HepG2 (cell line): ENCODE measurements around the gene EARS2. TPM values are rescaled to one million over a fixed set of nuclear protein-coding genes. Genes with fewer than 3 reads are reported as not detected.

Experiments used
- ATAC-seq: fragments of 200-7000 bp; cut with Tn5 transposase; 3 replicates; pipeline ENCODE4 v1.9.1; 2020; ENCODE audit warnings: mild to moderate bottlenecking, moderate library complexity
- BruUV-seq: library from RNA; stranded (reverse); fragments of 400-500 nt; replicated peaks from 2 replicates; lab custom pipeline; 2021; lab: Mats Ljungman, UMichigan
- CTCF ChIA-PET: fragments of 300-600 bp; formaldehyde crosslinking; extraction: SDS; loops from one replicate; lab custom pipeline; 2021; ENCODE audit warnings: low total read pairs, inconsistent platforms, low intra/inter-chr PET ratio; lab: Yijun Ruan, JAX
- POLR2A ChIA-PET: fragments of 350-600 bp; sonication (Branson Sonifier 250); formaldehyde crosslinking; loops from one replicate; lab custom pipeline; 2020; ENCODE audit warnings: antibody characterized with exemption, inconsistent platforms; lab: Yijun Ruan, JAX
- DNase-seq: peaks from one replicate; pipeline ENCODE4 v3.0.0-alpha.2; 2015; ENCODE audit warnings: low spot score
- FAIRE-seq: peaks from 3 replicates; lab custom pipeline; 2011; peaks lifted over from hg19 to GRCh38; lab: Jason Lieb, UNC
- H2AFZ ChIP-seq: one replicate; pipeline ENCODE4 v1.6.1; 2011; ENCODE audit warnings: low read length, inconsistent platforms
- H3K27ac ChIP-seq: fragments of 300-600 bp; 3 replicates; pipeline ENCODE4 v1.8.0; 2011; ENCODE audit warnings: mixed run types, mild to moderate bottlenecking, mixed read lengths, low read length, inconsistent platforms; ENCODE audit not compliant: insufficient read depth; ENCODE audit errors: extremely low read length
- H3K27me3 ChIP-seq, 2 experiments: fragments of 200-600 bp in 1 of 2; 2 replicates in 1 of 2; 3 replicates in 1 of 2; pipeline versions ENCODE4 v1.6.0 to v1.8.0; 2011; ENCODE audit warnings: low read length in 2 of 2, mild to moderate bottlenecking in 2 of 2, moderate library complexity in 2 of 2, inconsistent platforms in 1 of 2; ENCODE audit not compliant: insufficient read depth in 2 of 2, control insufficient read depth in 1 of 2
- H3K36me3 ChIP-seq, 2 experiments: fragments of 200-600 bp in 1 of 2; replicated peaks in 1 of 2; 2 replicates in 1 of 2; 3 replicates in 1 of 2; pipeline versions ENCODE4 v1.5.1 to v1.8.0; 2011; ENCODE audit warnings: low read length in 2 of 2, inconsistent platforms in 1 of 2; ENCODE audit not compliant: insufficient read depth in 2 of 2, control insufficient read depth in 1 of 2
- H3K4me1 ChIP-seq: 2 replicates; pipeline ENCODE4 v1.5.1; 2012; ENCODE audit warnings: low read length, inconsistent platforms; ENCODE audit not compliant: insufficient read depth
- H3K4me2 ChIP-seq: 2 replicates; pipeline ENCODE4 v1.6.0; 2011; ENCODE audit warnings: low read depth, low read length, inconsistent platforms
- H3K4me3 ChIP-seq, 3 experiments: fragments of 200-600 bp in 1 of 3; sonication (generic), shearing (Covaris generic) in 1 of 3; replicated peaks in 1 of 3; 2 replicates each; pipeline ENCODE4 v1.5.1; 2011 to 2016; ENCODE audit warnings: low read length in 3 of 3, inconsistent platforms in 2 of 3, low read depth in 2 of 3, mild to moderate bottlenecking in 2 of 3, control low read depth in 1 of 3, mixed read lengths in 1 of 3; ENCODE audit not compliant: insufficient read depth in 1 of 3
- H3K79me2 ChIP-seq: one replicate; pipeline ENCODE4 v1.6.1; 2011; ENCODE audit warnings: low read length, inconsistent platforms; ENCODE audit not compliant: insufficient read depth
- H3K9ac ChIP-seq: 2 replicates; pipeline ENCODE4 v1.6.0; 2011; ENCODE audit warnings: mild to moderate bottlenecking, low read depth, low read length, inconsistent platforms; ENCODE audit not compliant: insufficient read depth
- H3K9me3 ChIP-seq: 2 replicates; pipeline ENCODE4 v1.5.1; 2012; ENCODE audit warnings: mild to moderate bottlenecking, low read length
- H4K20me1 ChIP-seq: 2 replicates; pipeline ENCODE4 v1.6.0; 2011; ENCODE audit warnings: inconsistent platforms, mild to moderate bottlenecking, low read length, moderate library complexity; ENCODE audit not compliant: insufficient read depth
- ARNTL ChIP-seq: sonication (generic); formaldehyde crosslinking; IDR thresholded peaks from 2 replicates; pipeline ENCODE4 v1.4.0; 2020; ENCODE audit warnings: mild to moderate bottlenecking, missing genetic modification reagents
- POLR2A ChIP-seq, 2 experiments: IDR thresholded peaks; 2 replicates each; pipeline ENCODE4 v1.6.1; 2011; ENCODE audit warnings: low read depth in 2 of 2, low read length in 2 of 2, mild to moderate bottlenecking in 1 of 2, moderate library complexity in 1 of 2; ENCODE audit not compliant: insufficient read depth in 1 of 2
- RARA ChIP-seq: IDR thresholded peaks from 2 replicates; pipeline ENCODE4 v1.6.1; 2016; ENCODE audit warnings: missing genetic modification reagents, missing compliant biosample characterization
- ZSCAN25 ChIP-seq: sonication (generic); formaldehyde crosslinking; IDR thresholded peaks from 2 replicates; pipeline ENCODE4 v1.8.0; 2022; ENCODE audit warnings: mild to moderate bottlenecking, missing genetic modification reagents
- WGBS: methylation state at CpG from one replicate; pipeline ENCODE4 v1.1.6; 2017; ENCODE audit warnings: low lambda C conversion rate; 5-methylcytosine and 5-hydroxymethylcytosine counted together
- in situ Hi-C: cut with HindIII; loops from 2 replicates; pipeline ENCODE4 v1.10.0; 2017; ENCODE audit warnings: low pct_unique_long_range_greater_than_20kb; ENCODE audit not compliant: extremely low pct_ligation_motif_present
- intact Hi-C: fragments of 100-400 bp; cut with micrococcal nuclease; formaldehyde crosslinking; loops from one replicate; pipeline ENCODE4 v1.10.0; 2022; ENCODE audit not compliant: unreplicated experiment
- polyA plus RNA-seq, 8 experiments: library from polyadenylated mRNA; depleted of rRNA in 3 of 8; stranded (reverse) in 7 of 8; unstranded in 1 of 8; fragments of >200 nt; fragmentation: Illumina TruSeq in 4 of 8; extraction: Trizol in 4 of 8; gene quantifications; 2 replicates each; pipeline versions ENCODE4 v1.2.1 to v1.2.3, GENCODE V29; 2011 to 2016; ENCODE audit warnings: low read depth in 4 of 8, missing spikeins in 1 of 8, mixed read lengths in 1 of 8; ENCODE audit not compliant: insufficient read depth in 1 of 8
- total RNA-seq, 5 experiments: library from RNA; depleted of rRNA; stranded (reverse); fragments of >200 nt; fragmentation: Illumina TruSeq; extraction: Trizol; gene quantifications; 2 replicates each; pipeline ENCODE4 v1.2.3, GENCODE V29; 2016; ENCODE audit warnings: low read depth in 1 of 5
- TF ChIP-seq, protein P1 (sequence below): sonication (generic); formaldehyde crosslinking; IDR thresholded peaks from 2 replicates; pipeline ENCODE4 v1.5.1; 2020; ENCODE audit warnings: mild to moderate bottlenecking, missing genetic modification reagents, moderate library complexity

Gene EARS2
- total and polyA plus RNA-seq, 2 of the 13 experiments (the other 11 are each of a cell fraction or from before 2014, with no cell fraction given): 49.4 to 80.4 TPM

DNA sequence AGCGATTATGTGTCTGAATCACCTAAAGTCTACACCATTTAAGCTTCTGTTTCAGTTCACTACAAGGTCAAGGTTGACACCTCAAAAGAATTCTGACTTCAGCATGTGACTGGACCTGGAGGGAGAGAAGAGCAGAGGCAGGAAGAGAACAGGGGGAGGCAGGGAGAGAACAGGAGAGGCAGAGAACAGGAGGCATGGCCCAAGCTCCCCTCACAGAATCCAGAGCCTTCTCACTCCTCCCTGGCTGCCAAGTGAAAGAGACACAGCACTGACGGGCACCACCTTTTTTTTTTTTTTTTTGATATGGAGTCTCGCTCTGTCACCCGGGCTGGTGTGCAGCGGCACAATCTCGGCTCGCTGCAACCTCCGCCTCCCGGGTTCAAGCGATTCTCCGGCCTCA, 58.3 kb downstream of the EARS2 start:
- no peak for ATAC-seq
- intact Hi-C loops: no loop called here

More for the DNA sequence above, 58.3 kb downstream of the EARS2 start:
- Histone ChIP-seq H3K4me3 (no peak overlapping the region), H2AFZ (no peak overlapping the region), H3K27ac (no peak overlapping the region), H3K4me2 (no peak overlapping the region), H3K9ac (no peak overlapping the region), H3K79me2 (peaks cover 74% of the 10 kb centered on the region), H4K20me1 (peaks cover 68% of the 10 kb centered on the region), H3K4me1 (peaks cover 25% of the 10 kb centered on the region), H3K36me3 (peaks cover 24 to 77% of the 10 kb centered on the region in 2 experiments), H3K9me3 (no peaks in the 10 kb centered on the region), H3K27me3 (no peaks in the 10 kb centered on the region)
- in situ Hi-C loops: no loop called here
- no TSS peak for BruUV-seq
- WGBS: 90% methylated on average over 11 of the region's 11 CpGs
- ChIA-PET POLR2A (interaction anchor here (1.2 to 1.6 kb wide), 2 partner anchors 10 to 41 kb away, joined by 4 to 5 read pairs; no protein-coding TSS in a partner anchor), CTCF (no interaction called here)
- DNase-seq (peak; percentile 44), FAIRE-seq (no peak)
- TF ChIP-seq RARA (CRISPR knock-in tag) (peak; percentile 67), ARNTL (CRISPR knock-in tag) (no peak), POLR2A (IDR thresholded peaks at IDR 0.05; ENCODE audit: insufficient read depth in 1 of 2, low read depth in 2 of 2, low read length in 2 of 2) (no peak), ZSCAN25 (0 out of 2 replicates have a peak, but pooled peaks have one; percentile 49)
- TF ChIP-seq, protein P1, sequence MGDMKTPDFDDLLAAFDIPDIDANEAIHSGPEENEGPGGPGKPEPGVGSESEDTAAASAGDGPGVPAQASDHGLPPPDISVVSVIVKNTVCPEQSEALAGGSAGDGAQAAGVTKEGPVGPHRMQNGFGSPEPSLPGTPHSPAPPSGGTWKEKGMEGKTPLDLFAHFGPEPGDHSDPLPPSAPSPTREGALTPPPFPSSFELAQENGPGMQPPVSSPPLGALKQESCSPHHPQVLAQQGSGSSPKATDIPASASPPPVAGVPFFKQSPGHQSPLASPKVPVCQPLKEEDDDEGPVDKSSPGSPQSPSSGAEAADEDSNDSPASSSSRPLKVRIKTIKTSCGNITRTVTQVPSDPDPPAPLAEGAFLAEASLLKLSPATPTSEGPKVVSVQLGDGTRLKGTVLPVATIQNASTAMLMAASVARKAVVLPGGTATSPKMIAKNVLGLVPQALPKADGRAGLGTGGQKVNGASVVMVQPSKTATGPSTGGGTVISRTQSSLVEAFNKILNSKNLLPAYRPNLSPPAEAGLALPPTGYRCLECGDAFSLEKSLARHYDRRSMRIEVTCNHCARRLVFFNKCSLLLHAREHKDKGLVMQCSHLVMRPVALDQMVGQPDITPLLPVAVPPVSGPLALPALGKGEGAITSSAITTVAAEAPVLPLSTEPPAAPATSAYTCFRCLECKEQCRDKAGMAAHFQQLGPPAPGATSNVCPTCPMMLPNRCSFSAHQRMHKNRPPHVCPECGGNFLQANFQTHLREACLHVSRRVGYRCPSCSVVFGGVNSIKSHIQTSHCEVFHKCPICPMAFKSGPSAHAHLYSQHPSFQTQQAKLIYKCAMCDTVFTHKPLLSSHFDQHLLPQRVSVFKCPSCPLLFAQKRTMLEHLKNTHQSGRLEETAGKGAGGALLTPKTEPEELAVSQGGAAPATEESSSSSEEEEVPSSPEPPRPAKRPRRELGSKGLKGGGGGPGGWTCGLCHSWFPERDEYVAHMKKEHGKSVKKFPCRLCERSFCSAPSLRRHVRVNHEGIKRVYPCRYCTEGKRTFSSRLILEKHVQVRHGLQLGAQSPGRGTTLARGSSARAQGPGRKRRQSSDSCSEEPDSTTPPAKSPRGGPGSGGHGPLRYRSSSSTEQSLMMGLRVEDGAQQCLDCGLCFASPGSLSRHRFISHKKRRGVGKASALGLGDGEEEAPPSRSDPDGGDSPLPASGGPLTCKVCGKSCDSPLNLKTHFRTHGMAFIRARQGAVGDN (CRISPR knock-in tag): 0 out of 2 replicates have a peak, but pooled peaks have one; percentile 5
